Stomach (tissue), 4 donors: ENCODE data around the gene CD9.

ENCODE experiments used
- EP300 ChIP-seq: sonication (generic); formaldehyde crosslinking; IDR thresholded peaks from one replicate; pipeline ENCODE4 v1.6.1; 2017; ENCODE audit warnings: antibody characterized with exemption
- POLR2A ChIP-seq, 4 donors: fragments of 450-650 bp; IDR thresholded peaks; one replicate each; pipeline ENCODE4 v1.6.1; 2016; ENCODE audit warnings: antibody characterized with exemption in 4 of 4, control low read depth in 2 of 4, mild to moderate bottlenecking in 1 of 4, moderate library complexity in 1 of 4
- POLR2AphosphoS5 ChIP-seq, 3 donors: sonication (generic); formaldehyde crosslinking; IDR thresholded peaks; one replicate each; pipeline ENCODE4 v1.6.1; 2016; ENCODE audit warnings: antibody characterized with exemption in 3 of 3
- TF ChIP-seq, protein P1 (sequence below), 7 experiments: fragments of 450-650 bp in 4 of 7; fragments of 200-600 bp in 3 of 7; sonication (generic) in 3 of 7; IDR thresholded peaks; one replicate each; pipeline ENCODE4 v1.5.1; 2016 to 2019; ENCODE audit warnings: antibody characterized with exemption in 7 of 7, control low read depth in 2 of 7, mild to moderate bottlenecking in 1 of 7

- TF ChIP-seq POLR2AphosphoS5 (IDR thresholded peaks at IDR 0.05) (no peak), POLR2A (IDR thresholded peaks at IDR 0.05) (no peak), EP300 (no peak)
- TF ChIP-seq, protein P1, sequence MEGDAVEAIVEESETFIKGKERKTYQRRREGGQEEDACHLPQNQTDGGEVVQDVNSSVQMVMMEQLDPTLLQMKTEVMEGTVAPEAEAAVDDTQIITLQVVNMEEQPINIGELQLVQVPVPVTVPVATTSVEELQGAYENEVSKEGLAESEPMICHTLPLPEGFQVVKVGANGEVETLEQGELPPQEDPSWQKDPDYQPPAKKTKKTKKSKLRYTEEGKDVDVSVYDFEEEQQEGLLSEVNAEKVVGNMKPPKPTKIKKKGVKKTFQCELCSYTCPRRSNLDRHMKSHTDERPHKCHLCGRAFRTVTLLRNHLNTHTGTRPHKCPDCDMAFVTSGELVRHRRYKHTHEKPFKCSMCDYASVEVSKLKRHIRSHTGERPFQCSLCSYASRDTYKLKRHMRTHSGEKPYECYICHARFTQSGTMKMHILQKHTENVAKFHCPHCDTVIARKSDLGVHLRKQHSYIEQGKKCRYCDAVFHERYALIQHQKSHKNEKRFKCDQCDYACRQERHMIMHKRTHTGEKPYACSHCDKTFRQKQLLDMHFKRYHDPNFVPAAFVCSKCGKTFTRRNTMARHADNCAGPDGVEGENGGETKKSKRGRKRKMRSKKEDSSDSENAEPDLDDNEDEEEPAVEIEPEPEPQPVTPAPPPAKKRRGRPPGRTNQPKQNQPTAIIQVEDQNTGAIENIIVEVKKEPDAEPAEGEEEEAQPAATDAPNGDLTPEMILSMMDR (IDR thresholded peaks at IDR 0.05): no peak
Observed at GRCh38 chr12:6235906-6236640, 35.9 kb downstream of the CD9 start.
